ENCODE data around the gene NRL. TPM values are rescaled to one million over a fixed set of nuclear protein-coding genes. Genes with fewer than 3 reads are reported as not detected.

NRL gene
- total RNA-seq, 1 donor = 1.8 TPM

DNA sequence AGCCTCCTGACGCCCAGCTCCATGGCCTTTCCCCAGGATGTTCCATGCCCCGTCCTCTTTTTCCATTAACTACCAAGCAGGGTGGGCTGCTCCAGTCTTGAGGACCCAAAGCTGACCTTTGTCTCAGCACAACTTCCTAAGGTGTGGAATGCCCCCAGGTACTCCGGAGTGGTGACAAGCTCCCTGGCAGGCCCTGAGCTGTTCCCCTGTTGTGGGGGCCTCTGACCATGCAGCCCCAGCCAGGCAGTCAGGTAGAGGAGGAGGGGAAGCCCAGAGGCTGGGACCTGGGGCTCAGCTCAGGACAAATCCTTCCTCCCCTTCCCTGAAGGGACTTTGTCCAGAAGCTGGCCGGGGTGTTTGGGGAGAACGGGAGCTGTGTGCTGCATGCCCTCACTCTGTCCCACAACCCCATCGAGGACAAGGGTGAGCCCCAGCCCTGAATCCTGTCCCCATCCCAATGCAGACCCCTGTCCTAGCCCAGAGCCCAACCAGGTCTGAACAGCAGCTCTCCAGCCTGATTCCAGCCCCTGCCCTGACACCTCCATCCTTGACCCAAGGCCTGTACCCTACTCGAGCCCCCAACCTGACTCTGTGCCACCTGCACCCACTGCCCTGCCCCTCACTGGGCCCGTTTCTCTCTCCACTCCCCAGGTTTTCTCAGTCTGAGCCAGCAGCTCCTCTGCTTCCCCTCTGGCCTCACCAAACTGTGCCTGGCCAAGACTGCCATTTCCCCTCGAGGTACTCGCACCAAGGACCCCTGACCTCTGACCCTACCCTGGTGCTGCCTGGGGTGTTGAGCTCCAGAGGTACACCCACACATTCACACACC lies 58.6 kb downstream of the NRL start:
- Histone ChIP-seq H3K4me1 (ENCODE audit: insufficient read depth, low read length) (peaks cover 6% of the 10 kb centered on the region), H3K79me2 (ENCODE audit: insufficient read depth, low read length) (no peaks in the 10 kb centered on the region), H3K4me2 (ENCODE audit: insufficient read depth, low read length) (no peak overlapping the region), H3K27ac (ENCODE audit: low read depth, low read length) (no peak overlapping the region), H3K27me3 (ENCODE audit: insufficient read depth, low read length) (peaks cover 18% of the 10 kb centered on the region), H3K9me3 (ENCODE audit: low read depth, low read length) (no peaks in the 10 kb centered on the region), H3K4me3 (ENCODE audit: insufficient read depth, low read length) (no peak overlapping the region), H3K36me3 (ENCODE audit: insufficient read depth, low read length) (no peaks in the 10 kb centered on the region), H4K20me1 (ENCODE audit: insufficient read depth, low read length) (peaks cover 4% of the 10 kb centered on the region), H2AFZ (ENCODE audit: low read length) (no peak overlapping the region)
- peak; percentile 50 for DNase-seq (ENCODE audit: insufficient read length, low spot score, missing footprints)
- no peak for TF ChIP-seq CTCF (IDR thresholded peaks at IDR 0.05; ENCODE audit: extremely low read depth, low read depth, low read length)

DNA sequence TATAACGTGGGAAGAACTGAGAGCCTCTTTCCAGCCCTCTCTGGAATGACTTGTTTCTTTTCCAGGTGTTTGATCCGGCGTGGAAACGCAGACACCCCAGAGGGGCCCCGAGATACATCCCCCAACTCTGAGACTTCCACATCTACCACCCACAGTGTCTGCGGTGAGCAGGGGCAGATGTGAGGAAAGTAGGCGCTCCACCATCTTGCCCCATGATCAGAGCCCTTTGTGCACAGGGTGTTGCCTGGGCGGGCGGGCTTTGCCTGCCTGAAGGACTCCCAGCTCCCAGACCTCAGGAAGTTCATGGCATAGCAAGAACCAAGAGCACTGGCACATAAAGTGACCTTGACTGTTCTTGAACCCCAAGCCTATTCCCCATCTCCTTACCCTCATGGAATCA lies 60.1 kb downstream of the NRL start:
- Histone ChIP-seq H3K4me2 (ENCODE audit: insufficient read depth, low read length) (no peak overlapping the region), H3K36me3 (ENCODE audit: insufficient read depth, low read length) (no peaks in the 10 kb centered on the region), H4K20me1 (ENCODE audit: insufficient read depth, low read length) (peaks cover 4% of the 10 kb centered on the region), H3K27ac (ENCODE audit: low read depth, low read length) (no peak overlapping the region), H3K27me3 (ENCODE audit: insufficient read depth, low read length) (peaks cover 30% of the 10 kb centered on the region), H2AFZ (ENCODE audit: low read length) (no peak overlapping the region), H3K4me1 (ENCODE audit: insufficient read depth, low read length) (peaks cover 6% of the 10 kb centered on the region), H3K9me3 (ENCODE audit: low read depth, low read length) (no peaks in the 10 kb centered on the region), H3K4me3 (ENCODE audit: insufficient read depth, low read length) (no peak overlapping the region), H3K79me2 (ENCODE audit: insufficient read depth, low read length) (no peaks in the 10 kb centered on the region)
- TF ChIP-seq CTCF (IDR thresholded peaks at IDR 0.05; ENCODE audit: extremely low read depth, low read depth, low read length) = no peak
- no peak for DNase-seq (ENCODE audit: insufficient read length, low spot score, missing footprints)

GRCh38 chr14:24054324-24054641 lies 60.5 kb downstream of the NRL start:
- Histone ChIP-seq H3K4me1 (ENCODE audit: insufficient read depth, low read length) (peaks cover 6% of the 10 kb centered on the region), H3K9me3 (ENCODE audit: low read depth, low read length) (no peaks in the 10 kb centered on the region), H3K27me3 (ENCODE audit: insufficient read depth, low read length) (peaks cover 30% of the 10 kb centered on the region), H2AFZ (ENCODE audit: low read length) (no peak overlapping the region), H3K27ac (ENCODE audit: low read depth, low read length) (no peak overlapping the region), H3K36me3 (ENCODE audit: insufficient read depth, low read length) (no peaks in the 10 kb centered on the region), H3K4me3 (ENCODE audit: insufficient read depth, low read length) (no peak overlapping the region), H4K20me1 (ENCODE audit: insufficient read depth, low read length) (peaks cover 4% of the 10 kb centered on the region), H3K4me2 (ENCODE audit: insufficient read depth, low read length) (no peak overlapping the region), H3K79me2 (ENCODE audit: insufficient read depth, low read length) (no peaks in the 10 kb centered on the region)
- no peak for TF ChIP-seq CTCF (IDR thresholded peaks at IDR 0.05; ENCODE audit: extremely low read depth, low read depth, low read length)
- peak; percentile 70 for DNase-seq (ENCODE audit: insufficient read length, low spot score, missing footprints)

DNA sequence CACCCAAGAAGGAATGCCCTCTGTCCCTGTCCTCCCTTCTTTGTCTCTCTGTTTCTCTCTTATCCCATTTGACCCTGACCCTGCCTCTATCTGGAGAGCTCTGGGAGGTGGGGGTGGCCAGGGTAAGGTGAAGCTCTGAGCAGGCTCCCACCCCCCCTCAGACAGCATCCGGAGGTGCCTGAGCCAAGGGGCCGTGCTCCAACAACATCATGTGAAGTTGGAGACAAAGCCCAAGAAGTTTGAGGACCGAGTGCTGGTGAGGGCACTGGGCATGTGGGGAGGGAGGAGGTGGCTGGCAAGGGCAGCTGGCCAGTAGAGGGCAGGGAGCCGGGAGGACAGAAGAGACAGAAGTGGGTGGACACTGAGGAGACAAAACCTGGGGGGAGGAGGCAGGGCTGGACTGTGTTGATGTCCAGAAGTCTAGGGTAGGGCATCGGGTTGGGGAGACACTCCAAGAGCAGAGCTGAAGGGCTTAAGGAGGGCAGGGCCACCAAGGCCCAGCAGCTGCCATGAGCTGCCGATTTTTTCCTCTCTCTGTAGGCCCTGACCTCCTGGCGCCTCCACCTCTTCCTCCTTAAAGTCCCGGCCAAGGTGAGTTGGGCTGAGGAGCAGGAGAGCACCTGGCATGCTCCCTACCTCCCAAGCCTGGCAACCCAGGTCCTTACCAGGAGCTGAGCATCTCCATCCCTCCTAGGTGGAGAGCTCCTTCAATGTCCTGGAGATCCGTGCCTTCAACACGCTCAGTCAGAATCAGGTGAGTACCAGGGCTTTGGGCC lies 61.0 kb downstream of the NRL start:
- Histone ChIP-seq H3K27ac (ENCODE audit: low read depth, low read length) (no peak overlapping the region), H3K9me3 (ENCODE audit: low read depth, low read length) (no peaks in the 10 kb centered on the region), H4K20me1 (ENCODE audit: insufficient read depth, low read length) (peaks cover under 1% of the 10 kb centered on the region), H3K4me3 (ENCODE audit: insufficient read depth, low read length) (no peak overlapping the region), H3K36me3 (ENCODE audit: insufficient read depth, low read length) (no peaks in the 10 kb centered on the region), H2AFZ (ENCODE audit: low read length) (no peak overlapping the region), H3K79me2 (ENCODE audit: insufficient read depth, low read length) (no peaks in the 10 kb centered on the region), H3K27me3 (ENCODE audit: insufficient read depth, low read length) (peaks cover 33% of the 10 kb centered on the region), H3K4me1 (ENCODE audit: insufficient read depth, low read length) (peaks cover 6% of the 10 kb centered on the region), H3K4me2 (ENCODE audit: insufficient read depth, low read length) (no peak overlapping the region)
- DNase-seq (ENCODE audit: insufficient read length, low spot score, missing footprints) = peak; percentile 73
- TF ChIP-seq CTCF (IDR thresholded peaks at IDR 0.05; ENCODE audit: extremely low read depth, low read depth, low read length) = no peak
